Measurements from ENCODE around the gene H2AZ2. TPM values are rescaled to one million over a fixed set of nuclear protein-coding genes. Genes with fewer than 3 reads are reported as not detected.

H2AZ2 gene
- 188 and 202 TPM in 2 replicates for total RNA-seq (2014; rRNA removed; shearing (Covaris generic); ENCODE audit: low replicate concordance)

GRCh38 chr7:44847920-44848634, at the start of gene H2AZ2:
Gene H2AZ2 (minus strand): TSS chr7:44848087. CDS start chr7:44847971, 116 bp downstream.
- H3K36me3 ChIP-seq (ENCODE audit: insufficient read depth, low read length) = peaks cover 9% of the 10 kb centered on the region; the same call in 1 of the 2 replicates
- H3K9me2 ChIP-seq (replicated peaks; ENCODE audit: insufficient read depth, low read length) = no peaks in the 10 kb centered on the region
- no peaks in the 10 kb centered on the region for H3K9me3 ChIP-seq (ENCODE audit: low read length)
- H2AFZ ChIP-seq (ENCODE audit: low read length) = peak within 1 kb of the TSS; percentile 91
- H3K79me2 ChIP-seq (ENCODE audit: low read length) = peaks cover 44% of the 10 kb centered on the region
- DNase-seq = peak; percentile 100
- H3K4me2 ChIP-seq (ENCODE audit: low read depth, low read length, poor library complexity, severe bottlenecking) = peak within 1 kb of the TSS; percentile 87
- peak within 1 kb of the TSS; percentile 86 for H3K9ac ChIP-seq (ENCODE audit: low read length)
- peak within 1 kb of the TSS; percentile 83 for H3K4me3 ChIP-seq (ENCODE audit: low read length)
- peak within 1 kb of the TSS; percentile 86 for H3K27ac ChIP-seq (ENCODE audit: low read length)
- H4K20me1 ChIP-seq (ENCODE audit: insufficient read depth, low read depth, low read length) = peaks cover 11% of the 10 kb centered on the region; the same call in 1 of the 2 replicates
- H3K4me1 ChIP-seq (ENCODE audit: low read length) = peaks cover 31% of the 10 kb centered on the region
- H3K27me3 ChIP-seq (ENCODE audit: low read length) = no peaks in the 10 kb centered on the region

- no peaks in the 10 kb centered on the region for H3K36me3 ChIP-seq (ENCODE audit: insufficient read depth, low read length)
- DNase-seq = no peak
- H3K27me3 ChIP-seq (ENCODE audit: low read length) = no peaks in the 10 kb centered on the region
- peaks cover 4% of the 10 kb centered on the region; the same call in 1 of the 2 replicates for H3K4me1 ChIP-seq (ENCODE audit: low read length)
- no peak overlapping the region for H3K4me3 ChIP-seq (ENCODE audit: low read length)
- no peak overlapping the region for H3K4me2 ChIP-seq (ENCODE audit: low read depth, low read length, poor library complexity, severe bottlenecking)
- H3K9ac ChIP-seq (ENCODE audit: low read length) = no peak overlapping the region
- H3K27ac ChIP-seq (ENCODE audit: low read length) = no peak overlapping the region
- H3K9me3 ChIP-seq (ENCODE audit: low read length) = no peaks in the 10 kb centered on the region
- no peaks in the 10 kb centered on the region for H3K79me2 ChIP-seq (ENCODE audit: low read length)
- H4K20me1 ChIP-seq (ENCODE audit: insufficient read depth, low read depth, low read length) = no peaks in the 10 kb centered on the region
- 0 out of 2 replicates have a peak overlapping the region, but pooled peaks have one; percentile 62 for H2AFZ ChIP-seq (ENCODE audit: low read length)
- H3K9me2 ChIP-seq (replicated peaks; ENCODE audit: insufficient read depth, low read length) = no peaks in the 10 kb centered on the region
These were observed 49.4 kb upstream of the H2AZ2 start for GRCh38 chr7:44897309-44897708.

- Histone ChIP-seq H3K4me2 (ENCODE audit: low read depth, low read length, poor library complexity, severe bottlenecking) (no peak overlapping the region), H3K79me2 (ENCODE audit: low read length) (no peaks in the 10 kb centered on the region), H3K9ac (ENCODE audit: low read length) (no peak overlapping the region), H3K9me3 (ENCODE audit: low read length) (no peaks in the 10 kb centered on the region), H3K27me3 (ENCODE audit: low read length) (no peaks in the 10 kb centered on the region), H3K4me1 (ENCODE audit: low read length) (peaks cover 16% of the 10 kb centered on the region), H3K27ac (ENCODE audit: low read length) (no peak overlapping the region), H4K20me1 (ENCODE audit: insufficient read depth, low read depth, low read length) (no peaks in the 10 kb centered on the region), H2AFZ (ENCODE audit: low read length) (no peak overlapping the region), H3K9me2 (replicated peaks; ENCODE audit: insufficient read depth, low read length) (no peaks in the 10 kb centered on the region), H3K4me3 (ENCODE audit: low read length) (no peak overlapping the region), H3K36me3 (ENCODE audit: insufficient read depth, low read length) (no peaks in the 10 kb centered on the region)
- no peak for DNase-seq
These were observed 47.1 kb upstream of the H2AZ2 start for GRCh38 chr7:44894888-44895580.

- Histone ChIP-seq H3K4me3 (ENCODE audit: low read length) (no peak overlapping the region), H2AFZ (ENCODE audit: low read length) (no peak overlapping the region), H3K9me2 (replicated peaks; ENCODE audit: insufficient read depth, low read length) (no peaks in the 10 kb centered on the region), H3K27me3 (ENCODE audit: low read length) (no peaks in the 10 kb centered on the region), H3K9ac (ENCODE audit: low read length) (no peak overlapping the region), H3K9me3 (ENCODE audit: low read length) (no peaks in the 10 kb centered on the region), H3K4me1 (ENCODE audit: low read length) (peaks cover 16% of the 10 kb centered on the region), H4K20me1 (ENCODE audit: insufficient read depth, low read depth, low read length) (no peaks in the 10 kb centered on the region), H3K4me2 (ENCODE audit: low read depth, low read length, poor library complexity, severe bottlenecking) (no peak overlapping the region), H3K36me3 (ENCODE audit: insufficient read depth, low read length) (no peaks in the 10 kb centered on the region), H3K79me2 (ENCODE audit: low read length) (no peaks in the 10 kb centered on the region), H3K27ac (ENCODE audit: low read length) (no peak overlapping the region)
- DNase-seq = no peak
These were observed 45.9 kb upstream of the H2AZ2 start for GRCh38 chr7:44893710-44894234.

- Histone ChIP-seq H3K9me2 (replicated peaks; ENCODE audit: insufficient read depth, low read length) (no peaks in the 10 kb centered on the region), H3K9ac (ENCODE audit: low read length) (peak overlapping the region; percentile 25)
- no peak for DNase-seq
These were observed 43.9 kb upstream of the H2AZ2 start for GRCh38 chr7:44891791-44892190.

GRCh38 chr7:44891372-44891771, 43.5 kb upstream of the H2AZ2 start:
- no peaks in the 10 kb centered on the region for H3K27me3 ChIP-seq (ENCODE audit: low read length)
- H3K4me1 ChIP-seq (ENCODE audit: low read length) = peaks cover 30% of the 10 kb centered on the region
- no peaks in the 10 kb centered on the region for H3K9me2 ChIP-seq (replicated peaks; ENCODE audit: insufficient read depth, low read length)
- no peaks in the 10 kb centered on the region for H4K20me1 ChIP-seq (ENCODE audit: insufficient read depth, low read depth, low read length)
- H3K27ac ChIP-seq (ENCODE audit: low read length) = no peak overlapping the region
- no peak overlapping the region for H3K4me3 ChIP-seq (ENCODE audit: low read length)
- H3K36me3 ChIP-seq (ENCODE audit: insufficient read depth, low read length) = no peaks in the 10 kb centered on the region
- peak overlapping the region; percentile 1 for H3K4me2 ChIP-seq (ENCODE audit: low read depth, low read length, poor library complexity, severe bottlenecking)
- H3K9me3 ChIP-seq (ENCODE audit: low read length) = no peaks in the 10 kb centered on the region
- H2AFZ ChIP-seq (ENCODE audit: low read length) = peak overlapping the region; percentile 35; the same call in 1 of the 2 replicates
- peak overlapping the region; percentile 25 for H3K9ac ChIP-seq (ENCODE audit: low read length)
- no peaks in the 10 kb centered on the region for H3K79me2 ChIP-seq (ENCODE audit: low read length)
- DNase-seq = no peak

More at GRCh38 chr7:44891791-44892190, 43.9 kb upstream of the H2AZ2 start:
- H2AFZ ChIP-seq (ENCODE audit: low read length) = peak overlapping the region; percentile 35; the same call in 1 of the 2 replicates
- no peak overlapping the region for H3K27ac ChIP-seq (ENCODE audit: low read length)
- H3K4me1 ChIP-seq (ENCODE audit: low read length) = peaks cover 26% of the 10 kb centered on the region
- H3K4me3 ChIP-seq (ENCODE audit: low read length) = no peak overlapping the region
- H3K27me3 ChIP-seq (ENCODE audit: low read length) = no peaks in the 10 kb centered on the region
- H4K20me1 ChIP-seq (ENCODE audit: insufficient read depth, low read depth, low read length) = no peaks in the 10 kb centered on the region
- H3K9me3 ChIP-seq (ENCODE audit: low read length) = no peaks in the 10 kb centered on the region
- H3K79me2 ChIP-seq (ENCODE audit: low read length) = no peaks in the 10 kb centered on the region
- H3K36me3 ChIP-seq (ENCODE audit: insufficient read depth, low read length) = no peaks in the 10 kb centered on the region
- H3K4me2 ChIP-seq (ENCODE audit: low read depth, low read length, poor library complexity, severe bottlenecking) = peak overlapping the region; percentile 1

GRCh38 chr7:44889086-44889781, 41.3 kb upstream of the H2AZ2 start:
- Histone ChIP-seq H3K9me2 (replicated peaks; ENCODE audit: insufficient read depth, low read length) (no peaks in the 10 kb centered on the region), H3K79me2 (ENCODE audit: low read length) (peaks cover 8% of the 10 kb centered on the region), H3K4me2 (ENCODE audit: low read depth, low read length, poor library complexity, severe bottlenecking) (no peak overlapping the region), H3K9ac (ENCODE audit: low read length) (no peak overlapping the region), H3K36me3 (ENCODE audit: insufficient read depth, low read length) (no peaks in the 10 kb centered on the region), H3K4me1 (ENCODE audit: low read length) (peaks cover 40% of the 10 kb centered on the region), H3K9me3 (ENCODE audit: low read length) (no peaks in the 10 kb centered on the region), H3K4me3 (ENCODE audit: low read length) (no peak overlapping the region), H2AFZ (ENCODE audit: low read length) (no peak overlapping the region), H3K27me3 (ENCODE audit: low read length) (no peaks in the 10 kb centered on the region), H3K27ac (ENCODE audit: low read length) (no peak overlapping the region), H4K20me1 (ENCODE audit: insufficient read depth, low read depth, low read length) (peaks cover 6% of the 10 kb centered on the region; the same call in 1 of the 2 replicates)
- DNase-seq = no peak

Measured in Karpas-422 (cell line).